Hepatic stellate cell (primary cell): ENCODE data around the gene MAST4.

Experiments used
- DNase-seq: peaks from one replicate; pipeline ENCODE4 v3.0.0; 2011; ENCODE audit warnings: low spot score

Gene MAST4

GRCh38 chr5:66875315-66875714 lies 279.1 kb downstream of the MAST4 start:
- no peak for DNase-seq

GRCh38 chr5:66876266-66876807 lies 280.1 kb downstream of the MAST4 start:
- no peak for DNase-seq

DNA sequence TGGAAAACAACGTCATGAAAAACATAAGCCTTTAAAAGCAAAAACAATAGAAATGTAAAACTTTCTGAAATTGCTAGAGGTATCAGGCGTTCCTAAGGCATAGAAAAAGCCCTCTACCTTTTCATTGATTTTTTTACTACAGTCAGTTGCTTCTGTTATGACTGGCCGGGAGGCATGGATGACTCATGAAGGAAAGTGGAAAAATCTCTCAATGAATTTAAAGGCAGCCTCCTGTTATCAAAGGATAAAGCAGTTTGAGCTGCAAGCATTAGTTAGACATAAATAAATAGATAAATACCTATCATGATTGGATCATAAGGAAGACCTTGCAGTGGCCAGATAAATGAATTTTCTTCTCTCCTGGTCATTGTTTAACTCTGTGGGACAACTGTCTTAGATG lies 281.6 kb downstream of the MAST4 start:
- no peak for DNase-seq

DNA sequence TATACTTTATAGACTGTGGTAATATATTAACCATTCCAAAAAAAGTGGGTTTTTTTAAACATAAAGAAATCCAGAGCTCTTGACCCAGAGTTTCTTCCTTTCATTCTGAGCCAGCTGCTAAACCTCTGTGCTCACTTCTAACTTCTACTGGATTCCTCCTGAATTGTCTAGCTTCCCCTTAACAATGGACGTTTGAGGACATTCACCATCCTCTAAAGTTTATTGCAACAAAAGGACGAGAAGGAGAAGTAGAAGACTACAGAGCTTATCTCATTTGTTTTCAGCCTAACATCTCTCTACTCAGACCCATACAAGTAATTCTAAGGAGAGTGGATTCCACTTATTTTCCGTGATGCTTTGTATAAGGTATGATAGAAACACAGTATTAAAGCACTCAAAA lies 284.2 kb downstream of the MAST4 start:
- DNase-seq: no peak

DNA sequence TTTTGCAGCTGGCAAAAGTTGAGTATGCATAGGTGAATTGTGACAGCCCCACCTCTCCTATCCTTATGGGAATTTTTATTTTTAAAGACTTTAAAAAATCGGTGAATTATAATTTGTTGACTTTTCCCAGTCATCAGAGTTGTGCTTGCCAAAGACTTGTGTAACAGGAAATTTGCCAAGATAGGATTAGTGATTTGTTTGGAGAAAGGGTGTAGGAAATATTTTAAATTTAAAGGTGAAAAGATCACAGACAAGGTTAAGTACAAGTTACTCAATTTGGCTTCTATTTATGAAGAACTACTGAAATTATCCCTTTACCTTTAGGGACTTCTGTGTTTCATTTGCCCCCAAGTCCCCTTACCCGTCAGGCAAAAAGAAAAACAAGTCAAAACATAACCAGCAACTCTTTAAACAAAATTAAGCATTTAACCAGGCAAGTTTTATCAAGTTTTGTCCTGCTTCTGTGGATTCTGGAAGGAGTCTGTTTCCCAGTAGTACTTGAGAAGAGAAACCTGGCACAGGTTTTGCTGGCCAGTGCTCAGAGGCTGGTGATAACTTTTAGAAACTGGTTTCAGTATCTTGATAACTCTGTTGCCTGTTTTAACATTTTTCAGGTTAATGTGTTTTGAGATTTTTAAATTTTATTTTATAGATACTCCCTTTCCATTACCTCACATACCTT lies 285.4 kb downstream of the MAST4 start:
- no peak for DNase-seq

DNA sequence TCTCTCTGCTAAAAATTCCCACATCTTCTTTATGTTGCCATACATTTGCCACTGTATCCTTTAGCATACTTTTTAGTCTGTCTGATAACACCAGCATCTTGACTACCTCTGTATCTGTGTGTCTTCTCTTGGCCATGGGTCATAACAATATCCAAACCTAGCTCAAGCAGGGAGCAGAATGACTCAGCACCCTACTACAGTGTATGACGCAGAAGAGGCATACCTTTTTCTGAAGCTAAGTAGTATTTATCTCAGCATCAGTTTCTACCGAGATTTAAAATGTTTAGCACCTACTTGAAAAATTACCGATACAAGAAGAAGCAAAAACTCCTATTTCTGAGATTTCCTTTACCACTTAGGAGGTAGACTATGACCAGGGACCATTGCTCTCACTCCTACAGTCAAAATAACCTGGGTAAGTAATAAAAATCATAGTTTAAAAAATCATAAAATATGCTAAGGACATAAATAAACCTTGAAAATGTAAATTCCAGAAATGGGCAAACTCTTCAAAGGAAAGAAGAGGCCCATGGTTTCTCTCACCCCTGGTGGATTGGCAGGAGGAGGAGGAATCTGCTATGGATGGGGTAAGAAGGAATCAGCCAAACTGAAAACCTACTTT lies 286.5 kb downstream of the MAST4 start:
- DNase-seq: no peak

- no peak for DNase-seq
These were observed 288.5 kb downstream of the MAST4 start for GRCh38 chr5:66884564-66885243.

DNA sequence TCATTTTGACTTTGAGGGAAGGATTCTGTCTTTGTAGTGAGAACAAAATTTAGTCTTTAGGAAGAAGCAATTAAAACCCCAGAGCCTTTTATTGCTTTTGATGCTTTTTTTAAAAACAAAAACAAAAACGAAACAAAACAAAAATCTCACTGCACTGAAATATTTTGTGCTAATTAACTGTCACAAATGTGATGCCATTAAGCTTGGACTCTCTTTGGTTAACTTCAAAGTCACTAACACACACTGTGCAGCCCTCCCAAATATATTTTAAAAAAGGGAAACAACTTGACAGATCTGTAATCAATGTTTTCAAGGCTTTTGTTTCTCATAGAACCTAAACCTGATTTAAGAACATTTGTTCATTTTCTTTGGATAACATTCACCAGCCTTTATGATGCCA lies 290.7 kb downstream of the MAST4 start:
- no peak for DNase-seq

- DNase-seq: no peak
These were observed 292.4 kb downstream of the MAST4 start for GRCh38 chr5:66888613-66889012.

GRCh38 chr5:66889056-66889455 lies 292.9 kb downstream of the MAST4 start:
- DNase-seq: no peak

- no peak for DNase-seq
These were observed 293.3 kb downstream of the MAST4 start for GRCh38 chr5:66889524-66889923.

DNA sequence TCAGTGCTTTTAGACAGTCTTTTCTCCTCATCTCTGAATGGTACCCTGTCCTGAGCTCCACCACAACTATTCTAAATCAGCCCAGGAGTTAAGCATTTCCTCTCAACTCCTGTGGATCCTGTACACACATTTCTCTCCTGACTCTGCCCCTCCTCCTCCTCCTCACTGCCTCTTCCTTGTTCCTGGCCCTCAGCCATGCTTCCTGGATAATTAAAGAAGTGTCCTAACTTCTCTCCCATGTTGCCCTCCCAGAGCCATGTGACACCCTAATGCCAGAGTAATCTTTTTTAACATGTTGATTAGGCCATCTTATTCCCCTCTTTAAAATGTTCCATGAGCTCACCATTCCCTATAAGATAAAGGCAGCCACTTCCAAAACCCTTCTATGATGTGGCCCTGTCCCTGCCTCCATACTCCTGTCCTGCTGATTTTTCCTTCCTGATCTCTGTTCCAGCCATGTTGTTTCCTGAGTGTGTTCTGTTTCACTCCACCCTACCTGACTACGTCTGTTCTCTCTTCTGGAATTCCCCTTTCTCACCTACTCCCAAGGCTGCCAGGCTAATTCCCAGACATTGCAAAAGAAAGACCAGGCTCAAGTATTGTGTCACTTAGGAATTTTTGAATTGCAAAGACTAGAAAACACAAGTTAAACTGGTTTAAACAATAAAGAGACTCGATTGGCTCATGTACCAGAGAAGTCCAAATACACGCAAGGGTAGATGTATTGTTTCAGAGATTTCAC lies 295.2 kb downstream of the MAST4 start:
- DNase-seq: no peak

- DNase-seq: no peak
These were observed 296.5 kb downstream of the MAST4 start for GRCh38 chr5:66892716-66893115.

GRCh38 chr5:66894480-66895240 lies 298.5 kb downstream of the MAST4 start:
- no peak for DNase-seq

- no peak for DNase-seq
These were observed 300.0 kb downstream of the MAST4 start for GRCh38 chr5:66896171-66896570.

DNA sequence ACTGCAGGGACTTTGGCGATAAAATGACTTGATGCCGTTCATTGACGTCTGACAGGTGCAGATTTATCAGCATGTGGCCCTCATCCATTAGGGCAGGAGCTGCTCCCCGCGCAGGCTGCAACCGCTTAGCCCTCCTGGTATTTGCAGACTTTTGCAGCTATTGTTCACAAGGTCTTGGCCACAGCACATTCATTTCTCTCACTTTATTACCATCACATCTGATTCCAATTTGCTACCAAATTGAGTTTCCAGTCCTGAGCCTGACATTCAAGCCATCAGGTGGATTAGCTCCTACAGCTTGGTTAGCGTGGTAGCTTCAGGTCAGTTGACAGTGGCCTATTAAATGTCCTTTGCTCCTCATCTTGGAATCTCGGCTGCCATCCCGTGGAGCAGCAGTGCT lies 301.2 kb downstream of the MAST4 start:
- no peak for DNase-seq

DNA sequence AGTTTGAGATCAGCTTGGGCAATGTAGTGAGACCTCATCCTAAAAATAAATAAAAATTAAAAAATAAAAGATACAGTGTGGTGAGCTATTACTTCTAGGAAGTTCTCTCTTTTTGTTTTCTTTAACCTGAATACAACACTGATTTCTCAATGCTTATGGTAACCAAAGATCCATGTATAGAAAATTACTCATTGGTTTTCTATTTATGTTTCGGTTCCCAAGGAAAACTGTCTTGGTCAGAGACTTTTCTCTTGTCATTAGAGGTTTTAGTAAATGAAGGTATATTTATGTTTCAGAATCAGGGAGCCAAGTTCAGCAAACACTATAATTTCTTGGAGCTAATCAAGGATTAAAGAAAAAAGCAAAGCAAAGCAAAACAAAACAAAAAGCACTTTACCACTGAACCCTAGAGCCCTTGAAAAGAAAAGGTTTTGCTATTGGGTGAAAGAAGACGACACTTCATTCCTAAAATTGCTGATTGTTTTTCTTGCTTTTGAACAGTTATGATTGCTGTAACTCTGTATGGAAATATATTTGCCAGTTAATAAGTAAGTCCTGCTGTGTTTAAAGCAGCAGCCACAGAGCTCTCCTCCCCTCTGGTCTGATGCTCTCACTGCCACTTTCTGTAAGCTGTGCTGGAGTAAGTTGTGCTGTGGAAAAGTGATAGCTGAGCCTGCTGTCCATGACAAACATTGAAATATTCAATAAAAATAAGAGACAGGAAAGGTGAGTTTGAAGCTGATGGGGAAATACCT lies 302.2 kb downstream of the MAST4 start:
- DNase-seq: no peak

GRCh38 chr5:66903218-66903617 lies 307.0 kb downstream of the MAST4 start:
- no peak for DNase-seq

GRCh38 chr5:66903709-66904108 lies 307.5 kb downstream of the MAST4 start:
- DNase-seq: no peak

DNA sequence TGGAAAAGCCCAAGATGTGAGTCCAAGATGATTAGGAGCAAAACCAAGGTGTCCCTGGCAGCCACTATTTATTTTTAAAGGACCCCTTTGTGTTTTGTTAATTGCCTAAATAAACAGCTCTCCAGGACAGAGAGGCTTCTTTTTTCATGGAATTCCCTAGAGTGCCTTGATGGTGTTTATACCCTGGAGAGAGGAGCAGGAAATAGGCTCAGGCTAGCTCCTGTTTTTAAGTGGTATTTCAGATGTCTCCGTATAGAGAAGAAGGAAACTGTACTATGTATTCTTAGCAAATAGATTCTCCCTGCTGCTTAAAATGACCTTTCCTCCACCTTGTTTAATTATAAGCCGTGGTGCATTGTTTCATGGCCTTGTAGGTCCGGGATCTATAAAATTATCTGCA lies 308.0 kb downstream of the MAST4 start:
- DNase-seq: no peak

- DNase-seq: no peak
These were observed 309.8 kb downstream of the MAST4 start for GRCh38 chr5:66906021-66906420.
